Caco-2 (cell line): ENCODE results near the gene C2orf42. TPM values are rescaled to one million over a fixed set of nuclear protein-coding genes. Genes with fewer than 3 reads are reported as not detected.

Experiments used
- BruUV-seq: library from RNA; stranded (reverse); fragments of 400-500 nt; replicated peaks from 2 replicates; lab custom pipeline; 2021; lab: Mats Ljungman, UMichigan
- CTCF ChIA-PET: fragments of 300-600 bp; sonication (Branson Sonifier 250); formaldehyde crosslinking; loops from one replicate; lab custom pipeline; 2022; ENCODE audit warnings: antibody characterized with exemption; lab: Charles Lee
- POLR2A ChIA-PET: fragments of 300-600 bp; sonication (Branson Sonifier 250); formaldehyde crosslinking; loops from one replicate; lab custom pipeline; 2022; ENCODE audit warnings: antibody characterized with exemption; lab: Charles Lee
- DNase-seq, 2 experiments: peaks; one replicate each; pipeline versions ENCODE4 v3.0.0 to v3.0.0-alpha.2; 2020 to 2022
- H3K27me3 ChIP-seq: replicated peaks from 2 replicates; pipeline ENCODE4 v1.6.0; 2011; ENCODE audit warnings: low read length; ENCODE audit not compliant: control insufficient read depth, insufficient read depth
- H3K36me3 ChIP-seq: 2 replicates; pipeline ENCODE4 v1.5.1; 2011; ENCODE audit warnings: low read length; ENCODE audit not compliant: control insufficient read depth, insufficient read depth
- H3K4me1 ChIP-seq: fragments of 250-450 bp; sonication (Bioruptor Pico); 2 replicates; pipeline ENCODE4 v1.5.1; 2020; ENCODE audit warnings: mild to moderate bottlenecking
- H3K4me3 ChIP-seq: 2 replicates; pipeline ENCODE4 v1.5.1; 2011; ENCODE audit warnings: low read depth, mild to moderate bottlenecking, control low read depth, low read length
- H3K9me3 ChIP-seq: fragments of 250-450 bp; sonication (Bioruptor Pico); 2 replicates; pipeline ENCODE4 v1.5.1; 2020; ENCODE audit warnings: mild to moderate bottlenecking, moderate library complexity
- H3K27ac Mint-ChIP-seq: one replicate; pipeline ENCODE4 v1.8.0; 2022; ENCODE audit warnings: mixed read lengths; ENCODE audit not compliant: unreplicated experiment
- H3K27me3 Mint-ChIP-seq: one replicate; pipeline ENCODE4 v1.8.0; 2022; ENCODE audit warnings: mixed read lengths; ENCODE audit not compliant: insufficient read depth, unreplicated experiment
- H3K36me3 Mint-ChIP-seq: one replicate; pipeline ENCODE4 v1.8.0; 2022; ENCODE audit warnings: mild to moderate bottlenecking, mixed read lengths; ENCODE audit not compliant: insufficient read depth, unreplicated experiment
- H3K4me1 Mint-ChIP-seq: one replicate; pipeline ENCODE4 v1.8.0; 2022; ENCODE audit warnings: low read depth, mixed read lengths; ENCODE audit not compliant: unreplicated experiment
- H3K4me3 Mint-ChIP-seq: one replicate; pipeline ENCODE4 v1.8.0; 2022; ENCODE audit warnings: mild to moderate bottlenecking, moderate library complexity, mixed read lengths; ENCODE audit not compliant: unreplicated experiment
- H3K9me3 Mint-ChIP-seq: one replicate; pipeline ENCODE4 v1.8.0; 2022; ENCODE audit warnings: mixed read lengths; ENCODE audit not compliant: unreplicated experiment
- intact Hi-C: fragments of 100-400 bp; cut with micrococcal nuclease; formaldehyde crosslinking; loops from one replicate; pipeline ENCODE4 v1.10.0; 2022; ENCODE audit not compliant: unreplicated experiment
- total RNA-seq: library from RNA; stranded (reverse); gene quantifications from 2 replicates; pipeline ENCODE4 v1.2.3, GENCODE V29; 2022
- TF ChIP-seq, protein P1 (sequence below), 2 experiments: fragments of 200-600 bp in 1 of 2; IDR thresholded peaks; 1 replicate in 1 of 2; 2 replicates in 1 of 2; pipeline versions ENCODE4 v1.5.1 to v1.8.0; 2011 to 2022; ENCODE audit warnings: antibody characterized with exemption in 1 of 2, control low read depth in 1 of 2, inconsistent platforms in 1 of 2, low read depth in 1 of 2, low read length in 1 of 2, mild to moderate bottlenecking in 1 of 2, moderate library complexity in 1 of 2; ENCODE audit not compliant: insufficient read depth in 1 of 2, severe bottlenecking in 1 of 2, unreplicated experiment in 1 of 2

Gene C2orf42
- total RNA-seq, 1 experiment from 2014 or later, result 14.8 TPM

DNA sequence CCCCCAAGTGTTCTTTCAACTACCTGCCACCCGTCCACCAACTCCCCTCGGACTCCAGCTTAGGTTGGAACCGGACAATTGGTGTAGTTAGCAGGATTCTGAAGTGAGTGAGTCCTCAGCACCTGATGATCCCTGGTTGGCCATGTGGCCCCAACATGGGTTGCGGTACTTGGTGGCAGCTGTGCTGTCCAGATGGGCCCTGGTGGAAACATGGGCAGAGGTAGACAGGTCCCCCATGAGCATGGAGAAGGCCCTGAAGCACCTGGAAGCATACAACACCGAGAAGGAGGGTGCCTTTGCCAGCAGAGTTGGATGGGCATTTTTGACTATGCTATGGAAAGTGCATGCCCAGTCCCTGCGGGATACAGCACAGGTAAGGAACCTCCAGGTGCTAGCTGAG, 11.0 kb upstream of the C2orf42 start:
- H3K27me3 ChIP-seq, result no peaks in the 10 kb centered on the region
- no peaks in the 10 kb centered on the region for H3K9me3 ChIP-seq
- H3K4me1 ChIP-seq, result no peaks in the 10 kb centered on the region
- Mint-ChIP-seq H3K27me3 (no peaks in the 10 kb centered on the region), H3K36me3 (no peaks in the 10 kb centered on the region), H3K4me1 (no peaks in the 10 kb centered on the region), H3K9me3 (no peaks in the 10 kb centered on the region), H3K27ac (no peak overlapping the region), H3K4me3 (no peak overlapping the region)
- TF ChIP-seq, protein P1, sequence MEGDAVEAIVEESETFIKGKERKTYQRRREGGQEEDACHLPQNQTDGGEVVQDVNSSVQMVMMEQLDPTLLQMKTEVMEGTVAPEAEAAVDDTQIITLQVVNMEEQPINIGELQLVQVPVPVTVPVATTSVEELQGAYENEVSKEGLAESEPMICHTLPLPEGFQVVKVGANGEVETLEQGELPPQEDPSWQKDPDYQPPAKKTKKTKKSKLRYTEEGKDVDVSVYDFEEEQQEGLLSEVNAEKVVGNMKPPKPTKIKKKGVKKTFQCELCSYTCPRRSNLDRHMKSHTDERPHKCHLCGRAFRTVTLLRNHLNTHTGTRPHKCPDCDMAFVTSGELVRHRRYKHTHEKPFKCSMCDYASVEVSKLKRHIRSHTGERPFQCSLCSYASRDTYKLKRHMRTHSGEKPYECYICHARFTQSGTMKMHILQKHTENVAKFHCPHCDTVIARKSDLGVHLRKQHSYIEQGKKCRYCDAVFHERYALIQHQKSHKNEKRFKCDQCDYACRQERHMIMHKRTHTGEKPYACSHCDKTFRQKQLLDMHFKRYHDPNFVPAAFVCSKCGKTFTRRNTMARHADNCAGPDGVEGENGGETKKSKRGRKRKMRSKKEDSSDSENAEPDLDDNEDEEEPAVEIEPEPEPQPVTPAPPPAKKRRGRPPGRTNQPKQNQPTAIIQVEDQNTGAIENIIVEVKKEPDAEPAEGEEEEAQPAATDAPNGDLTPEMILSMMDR (IDR thresholded peaks at IDR 0.05; ENCODE audit: insufficient read depth in 1 of 2, low read depth in 1 of 2, low read length in 1 of 2, severe bottlenecking in 1 of 2, unreplicated experiment in 1 of 2), result no peak
- no TSS peak for BruUV-seq
- H3K4me3 ChIP-seq, result no peak overlapping the region
- no peak for DNase-seq
- no peaks in the 10 kb centered on the region for H3K36me3 ChIP-seq
- intact Hi-C loops, result no loop called here
- ChIA-PET POLR2A (interaction anchor here (1.0 kb wide), 1 partner anchor 10 kb away, joined by 3 read pairs; no protein-coding TSS in a partner anchor), CTCF (no interaction called here)

DNA sequence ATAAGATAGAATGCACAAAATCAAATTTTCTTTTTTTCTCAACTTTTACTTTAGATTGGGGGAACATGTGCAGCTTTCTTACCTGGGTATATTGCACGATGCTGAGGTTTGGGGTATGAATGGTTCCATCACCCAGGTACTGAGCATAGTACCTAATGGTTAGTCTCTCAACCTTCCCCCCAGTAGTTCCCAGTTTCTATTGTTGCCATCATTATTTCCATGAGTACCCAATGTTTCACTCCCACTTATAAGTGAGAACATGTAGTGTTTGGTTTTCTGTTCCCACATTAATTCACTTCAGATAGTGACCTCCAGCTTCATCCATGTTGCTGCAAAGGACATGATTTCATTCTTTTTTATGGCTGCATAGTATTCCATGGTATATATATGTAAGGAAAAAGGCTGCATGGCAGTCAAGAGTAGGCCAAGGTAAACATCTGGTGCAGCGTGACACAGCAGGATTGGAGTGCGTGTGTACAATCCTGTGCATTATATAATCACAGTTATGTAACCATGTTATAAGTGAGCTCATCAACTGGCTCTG, 10.5 kb upstream of the C2orf42 start:
- no TSS peak for BruUV-seq
- Histone ChIP-seq H3K36me3 (no peaks in the 10 kb centered on the region), H3K9me3 (no peaks in the 10 kb centered on the region), H3K27me3 (no peaks in the 10 kb centered on the region), H3K4me3 (no peak overlapping the region), H3K4me1 (no peaks in the 10 kb centered on the region)
- H3K9me3 Mint-ChIP-seq, result no peaks in the 10 kb centered on the region
- TF ChIP-seq, protein P1 (IDR thresholded peaks at IDR 0.05; ENCODE audit: insufficient read depth in 1 of 2, low read depth in 1 of 2, low read length in 1 of 2, severe bottlenecking in 1 of 2, unreplicated experiment in 1 of 2), result no peak
- intact Hi-C loops, result no loop called here
- ChIA-PET POLR2A (no interaction called here), CTCF (interaction anchor here (0.7 kb wide), 1 partner anchor 1075 kb away, joined by 5 read pairs; no protein-coding TSS in a partner anchor)
- H3K36me3 Mint-ChIP-seq, result no peaks in the 10 kb centered on the region
- no peak for DNase-seq
- H3K27ac Mint-ChIP-seq, result no peak overlapping the region
- H3K4me3 Mint-ChIP-seq, result no peak overlapping the region
- no peaks in the 10 kb centered on the region for H3K27me3 Mint-ChIP-seq
- H3K4me1 Mint-ChIP-seq, result no peaks in the 10 kb centered on the region

DNA sequence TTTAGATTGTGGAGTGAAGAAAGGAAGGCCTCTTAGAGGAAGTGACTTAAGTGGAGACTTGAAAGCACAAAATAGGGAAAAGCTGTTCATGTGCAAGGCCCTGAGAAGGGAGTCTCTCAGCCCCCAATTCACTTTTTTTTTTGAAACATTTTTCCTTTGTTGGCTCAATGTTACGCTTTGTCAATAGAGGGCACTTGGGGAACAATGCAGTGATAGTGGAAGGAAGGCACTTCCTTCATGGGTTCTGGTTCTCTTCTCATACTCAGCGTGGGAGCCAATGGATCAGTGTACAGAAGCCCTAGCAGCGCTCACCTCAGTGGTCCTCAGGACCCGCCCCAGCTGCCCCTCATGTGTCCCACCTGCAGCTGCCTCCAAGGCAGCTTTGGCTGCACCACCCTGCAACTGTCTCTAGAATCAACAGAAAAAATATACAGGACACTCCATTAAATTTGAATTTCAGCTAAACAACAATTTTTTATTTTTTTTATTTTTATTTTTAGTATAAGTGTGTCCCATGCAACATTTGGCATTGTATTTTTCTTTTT, 8.6 kb upstream of the C2orf42 start:
- H3K9me3 ChIP-seq, result no peaks in the 10 kb centered on the region
- Mint-ChIP-seq H3K27me3 (no peaks in the 10 kb centered on the region), H3K4me3 (no peak overlapping the region), H3K36me3 (no peaks in the 10 kb centered on the region), H3K9me3 (no peaks in the 10 kb centered on the region), H3K4me1 (no peaks in the 10 kb centered on the region), H3K27ac (no peak overlapping the region)
- TF ChIP-seq, protein P1 (IDR thresholded peaks at IDR 0.05; ENCODE audit: insufficient read depth in 1 of 2, low read depth in 1 of 2, low read length in 1 of 2, severe bottlenecking in 1 of 2, unreplicated experiment in 1 of 2), result no peak
- ChIA-PET CTCF (interaction anchor here (1.0 kb wide), 1 partner anchor 8 kb away, joined by 3 read pairs; the partner anchor contains the start of gene C2orf42), POLR2A (interaction anchor here (0.6 kb wide), 1 partner anchor 192 kb away, joined by 3 read pairs; no protein-coding TSS in a partner anchor)
- H3K36me3 ChIP-seq, result no peaks in the 10 kb centered on the region
- no TSS peak for BruUV-seq
- H3K4me3 ChIP-seq, result no peak overlapping the region
- no peak for DNase-seq
- intact Hi-C loops, result no loop called here
- no peaks in the 10 kb centered on the region for H3K4me1 ChIP-seq
- no peaks in the 10 kb centered on the region for H3K27me3 ChIP-seq
